GM21825 (cell line): ENCODE results near the gene TOLLIP.
A peak's percentile ranks its signal among the peaks of the same experiment; 100 is the strongest.
"Not testable (repeated sequence)": the region's sequence is repeated elsewhere in the genome, so short reads cannot be mapped to it uniquely, and the experiment has no call there.

ENCODE experiments used
- ATAC-seq: cut with Tn5 transposase; IDR thresholded peaks from one replicate; pipeline ENCODE4 v1.9.1; 2021; ENCODE audit warnings: mild to moderate bottlenecking, moderate library complexity; ENCODE audit not compliant: unreplicated experiment

Gene TOLLIP

DNA sequence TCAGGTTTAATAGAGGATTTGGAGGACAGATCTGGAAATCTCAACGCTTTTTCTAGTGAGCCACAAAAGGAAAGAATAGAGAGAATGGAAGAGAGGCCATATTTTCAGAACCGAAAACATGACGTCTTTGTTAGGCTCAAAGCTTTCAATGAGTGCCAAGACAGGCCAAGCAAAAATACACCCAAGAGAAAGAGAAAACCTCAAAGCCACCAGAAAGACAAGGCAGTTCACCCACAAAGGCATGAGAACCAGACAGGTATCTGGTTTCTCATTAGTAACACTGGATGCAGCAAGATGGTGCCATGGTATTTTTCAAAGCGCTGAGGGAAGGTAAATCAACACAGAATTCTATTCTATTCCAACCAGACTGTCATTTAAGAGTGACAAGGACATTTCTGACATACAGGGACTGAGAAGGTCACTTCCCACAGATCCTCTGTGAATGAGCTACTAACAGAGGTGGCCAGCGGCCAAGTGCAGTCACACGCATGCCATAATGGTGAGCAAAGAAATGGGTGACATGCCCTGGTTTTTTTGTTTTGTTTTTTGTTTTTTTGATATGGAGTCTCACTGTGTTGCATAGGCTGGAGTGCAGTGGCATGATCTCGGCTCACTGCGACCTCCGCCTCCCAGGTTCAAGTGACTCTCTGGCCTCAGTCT lies 41.9 kb downstream of the TOLLIP start:
- ATAC-seq, result no peak

DNA sequence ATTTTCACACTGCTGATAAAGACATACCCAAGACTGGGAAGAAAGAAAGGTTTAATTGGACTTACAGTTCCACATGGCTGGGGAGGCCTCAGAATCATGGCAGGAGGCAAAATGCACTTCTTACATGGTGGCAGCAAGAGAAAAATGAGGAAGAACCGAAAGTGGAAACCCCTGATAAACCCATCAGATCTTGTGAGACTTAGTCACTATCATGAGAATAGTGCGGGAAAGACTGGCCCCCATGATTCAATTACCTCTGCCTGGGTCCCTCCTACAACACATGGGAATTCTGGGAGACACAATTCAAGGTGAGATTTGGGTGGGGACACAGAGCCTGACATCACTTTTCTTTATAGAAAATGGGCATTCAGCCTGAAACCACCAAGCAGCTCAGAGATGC lies 42.5 kb downstream of the TOLLIP start:
- ATAC-seq, result not testable (repeated sequence)

DNA sequence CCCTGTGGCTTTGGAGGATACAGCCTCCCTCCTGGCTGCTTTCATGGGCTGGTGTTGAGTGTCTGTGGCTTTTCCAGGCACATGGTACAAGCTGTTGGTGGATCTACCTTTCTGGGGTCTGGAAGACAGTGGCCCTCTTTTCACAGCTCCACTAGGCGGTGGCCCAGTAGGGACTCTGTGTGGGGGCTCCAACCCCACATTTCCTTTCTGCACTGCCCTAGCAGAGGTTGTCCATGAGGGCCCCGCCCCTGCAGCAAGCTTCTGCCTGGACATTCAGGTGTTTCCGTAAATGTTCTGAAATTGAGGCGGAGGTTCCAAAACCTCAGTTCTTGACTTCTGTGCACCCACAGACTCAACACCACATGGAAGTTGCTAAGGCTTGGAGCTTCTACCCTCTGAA lies 44.0 kb downstream of the TOLLIP start:
- ATAC-seq, result not testable (repeated sequence)

DNA sequence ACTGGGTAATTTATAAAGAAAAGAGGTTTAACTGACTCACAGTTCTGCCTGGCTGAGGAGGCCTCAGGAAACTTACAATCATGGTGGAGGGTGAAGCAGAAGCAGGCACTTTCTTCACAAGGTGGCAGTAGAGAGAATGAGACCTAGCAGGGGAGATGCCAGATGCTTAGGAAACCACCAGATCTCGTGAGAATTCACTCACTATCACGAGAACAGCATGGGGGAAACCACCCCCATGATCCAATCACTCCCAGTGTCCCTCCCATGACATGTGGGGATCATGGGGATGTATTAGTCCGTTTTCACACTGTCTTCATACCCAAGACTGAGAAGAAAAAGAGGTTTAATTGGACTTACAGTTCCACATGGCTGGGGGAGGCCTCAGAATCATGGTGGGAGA lies 45.0 kb downstream of the TOLLIP start:
- ATAC-seq, result not testable (repeated sequence)

DNA sequence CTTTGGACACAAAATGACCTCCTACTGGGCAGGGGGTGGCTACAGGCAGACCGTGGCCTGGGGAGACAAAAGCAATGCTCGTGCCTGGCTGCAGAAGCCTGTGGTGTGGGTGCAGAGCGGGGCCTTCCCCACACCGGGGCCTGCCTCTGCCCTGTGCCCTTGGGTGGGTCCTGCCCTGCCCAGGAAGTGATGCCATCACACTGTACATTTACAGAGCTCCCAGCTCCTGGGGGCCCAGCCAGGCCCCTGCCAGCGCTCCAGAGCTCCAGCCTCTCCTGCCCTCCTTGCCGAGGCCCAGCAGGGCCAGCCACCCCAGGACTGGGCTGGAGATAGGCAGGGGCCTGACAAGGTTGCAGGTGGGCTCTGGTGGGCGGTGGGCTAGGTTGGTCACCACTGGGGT lies 46.4 kb downstream of the TOLLIP start:
- peak; percentile 20 for ATAC-seq

DNA sequence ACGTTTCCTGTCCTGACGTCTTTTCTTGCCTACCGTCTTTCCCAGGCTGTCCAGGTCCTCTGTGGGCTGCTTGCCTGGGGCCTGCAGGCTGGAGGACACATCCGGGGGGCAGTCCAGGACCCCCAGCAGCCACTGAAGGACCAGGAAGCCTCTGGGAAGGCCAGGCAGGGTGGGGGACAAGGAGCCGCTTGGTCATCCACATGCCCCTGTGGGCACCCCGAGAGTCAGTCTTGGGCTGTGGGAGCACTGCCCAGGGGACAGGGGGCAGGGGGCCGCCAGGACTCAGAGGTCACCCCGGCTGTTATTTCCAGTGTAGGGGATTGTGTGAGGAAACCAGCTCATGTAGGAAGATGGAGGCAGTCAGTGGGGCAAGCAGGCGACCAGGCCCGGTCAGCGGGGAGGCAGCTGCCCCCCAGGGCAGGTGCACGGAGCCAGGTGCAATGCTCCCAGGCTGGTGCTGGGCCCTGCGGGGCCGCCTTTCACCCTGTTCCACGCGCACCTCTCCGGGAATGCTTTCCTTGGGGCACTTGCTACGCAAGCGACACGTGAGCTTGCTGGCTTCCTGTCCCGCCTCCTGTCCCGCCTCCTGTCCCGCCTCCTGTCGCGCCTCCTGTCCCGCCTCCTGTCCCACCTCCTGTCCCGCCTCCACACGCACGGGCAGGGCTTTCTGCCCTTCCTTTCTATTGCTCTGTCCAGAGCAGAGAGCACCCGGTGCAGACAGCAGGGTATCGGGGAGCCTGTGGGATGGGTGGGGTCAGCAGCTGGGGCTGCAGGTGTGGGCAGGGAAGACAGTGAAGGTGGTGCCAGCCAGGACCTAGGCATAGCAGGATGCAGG lies 47.0 kb downstream of the TOLLIP start:
- ATAC-seq, result peak; percentile 71

DNA sequence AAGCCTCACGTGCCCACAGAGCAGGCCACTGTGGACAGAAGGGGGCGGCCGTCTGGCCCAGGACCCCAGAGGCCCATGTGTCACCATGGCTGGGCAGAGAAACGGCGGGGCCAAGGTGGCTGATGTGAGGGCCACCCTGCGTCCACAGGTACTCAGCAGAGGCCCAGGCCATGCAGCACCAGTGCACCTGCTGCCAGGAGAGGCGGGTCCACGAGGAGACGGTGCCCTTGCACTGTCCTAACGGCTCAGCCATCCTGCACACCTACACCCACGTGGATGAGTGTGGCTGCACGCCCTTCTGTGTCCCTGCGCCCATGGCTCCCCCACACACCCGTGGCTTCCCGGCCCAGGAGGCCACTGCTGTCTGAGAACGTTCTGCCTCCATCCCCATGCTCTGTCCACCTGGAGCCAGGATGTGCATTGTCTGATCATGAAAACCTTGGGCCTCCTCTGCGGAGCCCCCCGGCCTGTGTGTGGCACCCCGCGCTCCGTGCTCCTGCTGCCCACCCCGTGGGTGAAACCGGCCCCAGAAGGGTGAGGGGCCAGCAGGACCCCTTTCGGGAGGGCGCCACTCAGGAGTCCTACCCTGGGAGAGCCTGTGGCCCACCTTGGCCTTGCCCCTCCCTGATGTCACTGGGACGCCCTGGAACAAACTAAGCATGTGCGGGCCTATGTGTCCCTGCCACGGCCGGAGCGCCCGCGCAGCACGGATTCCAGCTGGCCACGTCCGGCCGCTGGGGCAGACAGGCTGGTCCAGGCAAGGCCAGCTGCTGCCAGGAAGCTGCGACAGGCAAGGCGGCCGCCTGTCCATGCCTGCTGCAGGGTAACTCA lies 48.0 kb downstream of the TOLLIP start:
- no peak for ATAC-seq

DNA sequence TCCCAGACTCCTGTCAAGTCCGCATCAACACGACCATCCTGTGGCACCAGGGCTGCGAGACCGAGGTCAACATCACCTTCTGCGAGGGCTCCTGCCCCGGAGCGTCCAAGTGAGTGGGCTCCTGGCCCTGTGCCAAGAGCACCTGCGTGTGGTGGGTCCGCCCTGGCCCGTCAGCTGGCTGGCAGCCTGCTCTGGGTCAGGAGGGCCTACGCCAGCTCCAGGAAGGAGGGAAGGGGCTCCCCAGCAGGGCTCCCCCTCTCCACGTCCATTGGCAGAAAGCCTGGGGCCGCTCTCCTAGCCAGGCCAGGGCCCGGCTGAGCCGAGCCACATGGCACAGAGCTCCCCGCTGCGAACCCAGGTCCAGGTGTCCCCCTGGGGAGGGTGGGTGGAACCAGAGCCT lies 48.8 kb downstream of the TOLLIP start:
- ATAC-seq, result no peak

DNA sequence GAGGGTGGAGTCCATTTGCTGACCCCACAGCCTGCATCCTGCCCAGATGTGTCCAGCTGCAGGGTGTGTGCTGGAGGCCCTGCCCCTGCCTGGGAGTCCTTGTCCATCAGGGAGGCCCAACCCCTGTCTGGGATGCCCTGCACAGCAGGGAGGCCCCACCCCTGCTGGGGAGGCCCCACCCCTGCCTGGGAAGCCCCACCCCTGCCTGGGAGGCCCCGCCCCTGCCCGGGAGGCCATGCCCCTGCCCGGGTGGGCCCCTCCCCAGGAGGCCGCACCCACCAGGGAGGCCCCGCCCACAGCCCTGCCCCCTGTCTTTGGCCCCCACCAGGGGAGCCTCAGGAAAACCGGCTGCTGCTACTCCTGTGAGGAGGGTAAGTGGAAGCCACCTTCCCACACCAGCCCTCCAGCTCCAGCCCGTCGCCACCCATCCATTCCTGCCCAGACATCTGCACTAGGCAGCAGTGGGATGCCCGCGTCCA lies 49.4 kb downstream of the TOLLIP start:
- ATAC-seq, result no peak

DNA sequence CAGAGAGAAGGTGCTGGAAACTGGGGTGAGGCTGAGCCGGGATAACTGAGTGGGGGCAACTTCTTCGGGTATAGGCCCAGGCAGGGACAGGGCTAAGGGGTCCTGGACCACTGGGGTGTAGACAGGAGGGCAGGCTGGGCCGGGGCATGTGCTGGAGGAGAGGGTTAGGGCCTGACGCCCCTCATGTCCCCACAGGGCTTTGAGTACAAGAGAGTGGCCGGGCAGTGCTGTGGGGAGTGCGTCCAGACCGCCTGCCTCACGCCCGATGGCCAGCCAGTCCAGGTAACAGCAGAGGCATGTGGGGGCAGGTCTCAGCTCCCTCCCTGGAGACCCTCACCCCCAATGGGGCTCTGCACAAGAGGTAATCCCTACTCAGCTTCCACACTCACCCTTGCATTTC lies 49.9 kb downstream of the TOLLIP start:
- no peak for ATAC-seq

DNA sequence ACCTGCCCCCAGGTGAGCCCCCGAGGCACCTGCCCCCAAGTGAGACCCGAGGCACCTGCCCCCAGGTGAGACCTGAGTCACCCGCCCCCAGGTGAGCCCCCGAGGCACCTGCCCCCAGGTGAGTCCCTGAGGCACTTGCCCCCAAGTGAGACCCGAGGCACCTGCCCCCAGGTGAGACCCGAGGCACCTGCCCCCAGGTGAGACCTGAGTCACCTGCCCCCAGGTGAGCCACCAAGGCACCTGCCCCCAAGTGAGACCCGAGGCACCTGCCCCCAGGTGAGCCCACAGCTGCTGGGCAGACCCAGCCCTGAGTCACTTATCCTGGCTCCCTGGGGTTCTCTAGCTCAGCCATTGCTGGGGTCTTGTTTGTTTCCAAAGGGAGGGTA lies 50.4 kb downstream of the TOLLIP start:
- ATAC-seq, result no peak

DNA sequence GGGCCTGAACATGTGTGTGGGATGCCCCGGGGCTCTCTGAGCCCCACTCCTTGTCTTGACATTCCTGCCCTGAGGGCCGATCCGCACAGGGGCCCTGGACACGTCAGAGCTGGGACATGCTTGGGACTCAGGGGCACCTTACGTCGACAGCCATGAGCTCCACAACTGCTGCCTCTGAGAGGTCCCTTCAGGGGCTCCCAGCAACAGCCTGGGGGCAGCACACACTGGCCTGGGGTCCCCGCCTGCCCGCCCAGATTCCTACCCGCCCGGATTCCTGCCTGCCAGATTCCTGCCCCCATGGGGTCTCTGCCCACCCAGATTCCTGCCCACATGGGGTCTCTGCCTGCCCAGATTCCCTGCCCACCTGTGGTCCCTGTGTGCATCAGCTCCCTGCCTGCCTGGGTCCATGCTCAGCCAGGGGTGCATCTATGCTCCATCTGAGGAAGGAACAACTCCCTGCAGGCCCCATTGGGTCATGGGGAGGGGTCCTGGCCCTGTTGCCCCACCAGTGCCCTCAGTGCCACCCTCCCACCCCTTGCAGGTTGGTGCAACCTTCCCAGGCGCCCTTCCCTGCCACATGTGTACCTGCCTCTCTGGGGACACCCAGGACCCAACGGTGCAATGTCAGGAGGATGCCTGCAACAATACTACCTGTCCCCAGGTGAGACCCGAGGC lies 50.9 kb downstream of the TOLLIP start:
- ATAC-seq, result no peak

DNA sequence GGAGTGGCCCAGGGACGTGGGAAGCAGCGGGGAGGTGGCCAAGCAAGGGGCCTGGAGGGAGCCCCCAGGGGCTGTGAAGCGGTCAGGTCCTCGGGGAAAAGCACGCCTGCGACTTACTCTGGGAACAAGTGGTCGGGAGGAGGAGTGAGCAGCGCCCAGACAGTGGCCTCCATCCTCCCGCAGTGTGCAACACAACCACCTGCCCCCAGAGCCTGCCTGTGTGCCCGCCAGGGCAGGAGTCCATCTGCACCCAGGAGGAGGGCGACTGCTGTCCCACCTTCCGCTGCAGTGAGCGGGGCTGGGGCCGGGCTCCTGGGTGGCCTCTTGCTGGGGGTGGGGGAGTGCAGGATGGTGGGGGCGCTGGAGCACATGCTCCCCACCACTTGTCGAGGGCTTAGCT lies 51.5 kb downstream of the TOLLIP start:
- ATAC-seq, result no peak

DNA sequence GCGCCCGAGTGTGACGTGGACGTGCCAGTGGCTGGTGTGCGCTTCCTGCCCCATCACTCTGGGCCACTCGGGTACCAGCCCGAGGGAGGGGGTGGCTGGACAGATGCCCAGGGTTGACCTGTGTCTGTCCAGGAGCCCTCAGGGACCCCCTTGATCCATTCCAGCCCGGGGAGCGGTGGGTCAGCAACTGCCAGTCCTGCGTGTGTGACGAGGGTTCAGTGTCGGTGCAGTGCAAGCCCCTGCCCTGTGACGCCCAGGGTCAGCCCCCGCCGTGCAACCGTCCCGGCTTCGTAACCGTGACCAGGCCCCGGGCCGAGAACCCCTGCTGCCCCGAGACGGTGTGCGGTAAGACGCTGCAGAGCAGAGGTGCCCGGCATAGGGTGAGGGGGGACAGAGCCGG lies 52.1 kb downstream of the TOLLIP start:
- ATAC-seq, result no peak

DNA sequence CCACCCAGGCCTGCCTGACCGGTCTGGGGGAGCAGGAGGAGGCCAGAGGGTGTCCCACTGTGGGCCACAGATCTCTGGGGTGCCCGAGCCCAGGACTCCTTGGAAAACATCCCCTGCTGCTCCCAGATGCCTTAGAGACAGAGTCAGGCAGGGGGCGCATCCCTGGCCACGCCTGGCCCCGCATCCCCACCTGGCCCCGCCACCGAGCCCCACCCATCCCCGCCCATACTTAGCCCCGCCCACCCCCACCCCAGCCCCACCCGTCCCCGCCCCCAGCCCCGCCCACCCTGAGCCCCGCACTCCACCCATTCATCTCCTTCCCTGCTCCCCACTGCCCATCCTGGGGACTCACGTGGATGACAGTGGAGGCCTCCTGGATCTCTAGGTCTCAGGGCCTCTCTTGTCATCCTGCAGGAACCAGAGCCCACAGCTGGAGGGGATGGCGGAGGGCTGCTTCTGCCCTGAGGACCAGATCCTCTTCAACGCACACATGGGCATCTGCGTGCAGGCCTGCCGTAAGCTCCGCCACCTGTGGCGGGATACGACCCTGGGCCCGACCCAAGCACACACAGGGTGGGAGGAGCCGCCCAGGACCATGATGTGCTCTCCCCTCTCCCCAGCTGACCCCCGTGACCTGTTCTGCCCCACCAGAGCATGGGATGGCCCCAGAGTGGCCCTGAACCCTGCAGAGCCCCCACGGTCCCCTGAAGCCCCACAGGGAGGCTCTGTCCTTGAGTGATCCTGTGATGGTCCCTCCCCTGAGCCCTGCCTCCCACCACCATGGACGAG lies 53.0 kb downstream of the TOLLIP start:
- ATAC-seq, result no peak

DNA sequence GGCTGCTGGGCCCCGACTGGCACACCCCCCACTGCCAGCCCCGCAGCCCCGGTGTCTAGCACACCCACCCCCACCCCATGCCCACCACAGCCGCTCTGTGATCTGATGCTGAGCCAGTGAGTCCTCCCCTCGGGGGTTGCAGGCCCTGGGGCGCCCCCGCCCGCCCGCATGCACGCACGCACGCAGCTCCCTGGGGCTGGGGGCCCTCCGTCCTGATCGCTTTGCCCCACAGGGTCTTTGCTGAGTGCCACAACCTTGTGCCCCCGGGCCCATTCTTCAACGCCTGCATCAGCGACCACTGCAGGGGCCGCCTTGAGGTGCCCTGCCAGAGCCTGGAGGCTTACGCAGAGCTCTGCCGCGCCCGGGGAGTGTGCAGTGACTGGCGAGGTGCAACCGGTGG lies 54.3 kb downstream of the TOLLIP start:
- ATAC-seq, result no peak

DNA sequence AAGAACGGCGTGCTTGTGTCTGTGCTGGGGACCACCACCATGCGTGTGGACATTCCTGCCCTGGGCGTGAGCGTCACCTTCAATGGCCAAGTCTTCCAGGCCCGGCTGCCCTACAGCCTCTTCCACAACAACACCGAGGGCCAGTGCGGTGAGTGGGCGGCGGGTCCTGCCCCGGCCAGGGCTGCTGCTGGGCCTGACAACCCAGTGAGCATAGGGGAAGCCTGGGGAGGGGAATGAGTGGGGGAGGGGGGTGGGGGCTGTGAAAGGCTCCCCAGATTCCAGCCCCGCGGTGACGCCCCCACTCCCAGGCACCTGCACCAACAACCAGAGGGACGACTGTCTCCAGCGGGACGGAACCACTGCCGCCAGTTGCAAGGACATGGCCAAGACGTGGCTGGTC lies 54.7 kb downstream of the TOLLIP start:
- ATAC-seq, result no peak

DNA sequence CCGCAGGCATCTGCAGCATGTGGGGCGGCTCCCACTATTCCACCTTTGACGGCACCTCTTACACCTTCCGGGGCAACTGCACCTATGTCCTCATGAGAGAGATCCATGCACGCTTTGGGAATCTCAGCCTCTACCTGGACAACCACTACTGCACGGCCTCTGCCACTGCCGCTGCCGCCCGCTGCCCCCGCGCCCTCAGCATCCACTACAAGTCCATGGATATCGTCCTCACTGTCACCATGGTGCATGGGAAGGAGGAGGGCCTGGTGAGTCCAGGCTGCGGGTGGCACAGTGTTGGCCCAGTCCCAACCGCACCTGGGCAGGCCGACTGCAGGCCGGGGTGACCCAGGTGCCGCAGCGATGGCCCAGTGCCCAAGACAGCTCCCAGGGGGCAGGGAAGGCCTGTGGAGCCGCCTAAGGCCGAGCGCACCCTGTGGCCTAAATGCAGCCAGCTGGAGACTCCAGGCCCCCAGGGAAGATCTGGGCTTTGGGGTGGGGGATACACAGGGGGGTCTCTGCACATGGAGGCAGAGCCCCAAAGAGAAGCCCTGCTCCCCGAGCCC lies 55.3 kb downstream of the TOLLIP start:
- no peak for ATAC-seq

DNA sequence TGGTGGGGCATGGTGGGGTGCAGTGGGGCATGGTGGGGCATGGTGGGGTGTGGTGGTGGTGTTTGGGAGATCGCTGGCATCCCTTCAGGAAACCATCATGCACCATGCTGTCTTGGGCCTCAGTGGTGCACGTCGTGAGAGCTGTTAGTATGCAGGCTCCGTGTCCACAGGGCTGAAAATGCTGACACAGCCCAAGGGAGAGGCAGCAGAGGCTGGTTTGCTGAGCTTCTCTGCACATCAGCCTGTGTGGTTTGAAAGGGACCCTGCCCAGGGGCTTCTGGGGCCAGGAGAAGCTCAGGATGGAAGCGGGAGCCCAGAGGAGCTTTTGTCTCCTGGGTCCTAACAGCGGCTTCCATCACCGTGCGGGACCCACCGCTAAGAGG lies 56.3 kb downstream of the TOLLIP start:
- ATAC-seq, result no peak
